ENCODE data around the gene ZDHHC14. TPM values are rescaled to one million over a fixed set of nuclear protein-coding genes. Genes with fewer than 3 reads are reported as not detected.

The ZDHHC14 gene
- total and polyA plus RNA-seq, 2 experiments from 2014 or later = 3.0 to 7.4 TPM

GRCh38 chr6:157647261-157647915 is 266.4 kb downstream of the ZDHHC14 start:
- H3K4me1 Mint-ChIP-seq = peaks cover 6% of the 10 kb centered on the region
- H3K27me3 Mint-ChIP-seq (ENCODE audit: insufficient read depth, low read depth, poor library complexity) = peaks cover 7% of the 10 kb centered on the region
- H3K4me3 Mint-ChIP-seq = no peak overlapping the region
- ATAC-seq (no peak), DNase-seq (ENCODE audit: low spot score) (no peak)
- Histone ChIP-seq H3K4me3 (no peak overlapping the region), H3K79me2 (replicated peaks; ENCODE audit: insufficient read depth) (no peaks in the 10 kb centered on the region), H4K20me1 (replicated peaks; ENCODE audit: insufficient read depth) (no peaks in the 10 kb centered on the region), H3K27me3 (ENCODE audit: insufficient read depth) (no peaks in the 10 kb centered on the region), H3F3A (replicated peaks; ENCODE audit: low read depth) (no peaks in the 10 kb centered on the region), H2AFZ (no peak overlapping the region), H3K4me2 (no peak overlapping the region), H3K9me2 (ENCODE audit: insufficient read depth) (no peaks in the 10 kb centered on the region), H3K4me1 (ENCODE audit: insufficient read depth) (no peaks in the 10 kb centered on the region), H3K27ac (ENCODE audit: low read depth) (no peak overlapping the region), H3K36me3 (ENCODE audit: insufficient read depth) (no peaks in the 10 kb centered on the region)
- no peaks in the 10 kb centered on the region for H3K36me3 Mint-ChIP-seq (ENCODE audit: low read depth)
- no peak overlapping the region for H3K27ac Mint-ChIP-seq
- no peak for TF ChIP-seq EZH2phosphoT487 (IDR thresholded peaks at IDR 0.05; ENCODE audit: unreplicated experiment)
- no peak for TF ChIP-seq ZNF114 (CRISPR knock-in tag; IDR thresholded peaks at IDR 0.05)
- TF ChIP-seq JUNB (IDR thresholded peaks at IDR 0.05; ENCODE audit: unreplicated experiment) = no peak
- no peak for TF ChIP-seq STAT1 (IDR thresholded peaks at IDR 0.05; ENCODE audit: unreplicated experiment)
- TF ChIP-seq EZH2 (IDR thresholded peaks at IDR 0.05; ENCODE audit: low read depth, unreplicated experiment) = no peak
- TF ChIP-seq REST (IDR thresholded peaks at IDR 0.05; ENCODE audit: unreplicated experiment) = no peak
- no peak for TF ChIP-seq NANOG (IDR thresholded peaks at IDR 0.05; ENCODE audit: borderline replicate concordance)
- TF ChIP-seq ZNF331 (CRISPR knock-in tag; IDR thresholded peaks at IDR 0.05; ENCODE audit: low read depth) = no peak
- TF ChIP-seq ZNF462 (CRISPR knock-in tag; IDR thresholded peaks at IDR 0.05) = no peak
- TF ChIP-seq ETS1 (IDR thresholded peaks at IDR 0.05) = no peak
- TF ChIP-seq CTCF (conservative IDR thresholded peaks at IDR 0.05; ENCODE audit: low read depth in 2 of 2) = no peak
- no peak for TF ChIP-seq POLR2AphosphoS5 (IDR thresholded peaks at IDR 0.05; ENCODE audit: low read depth)
- TF ChIP-seq CREB1 (CRISPR knock-in tag; IDR thresholded peaks at IDR 0.05; ENCODE audit: low read depth) = no peak
- no peaks in the 10 kb centered on the region for H3K9me3 Mint-ChIP-seq
